ENCODE data around the gene ELMO1. TPM values are rescaled to one million over a fixed set of nuclear protein-coding genes. Genes with fewer than 3 reads are reported as not detected.

ELMO1 gene
- polyA plus RNA-seq, 1 experiment = not detected

DNA sequence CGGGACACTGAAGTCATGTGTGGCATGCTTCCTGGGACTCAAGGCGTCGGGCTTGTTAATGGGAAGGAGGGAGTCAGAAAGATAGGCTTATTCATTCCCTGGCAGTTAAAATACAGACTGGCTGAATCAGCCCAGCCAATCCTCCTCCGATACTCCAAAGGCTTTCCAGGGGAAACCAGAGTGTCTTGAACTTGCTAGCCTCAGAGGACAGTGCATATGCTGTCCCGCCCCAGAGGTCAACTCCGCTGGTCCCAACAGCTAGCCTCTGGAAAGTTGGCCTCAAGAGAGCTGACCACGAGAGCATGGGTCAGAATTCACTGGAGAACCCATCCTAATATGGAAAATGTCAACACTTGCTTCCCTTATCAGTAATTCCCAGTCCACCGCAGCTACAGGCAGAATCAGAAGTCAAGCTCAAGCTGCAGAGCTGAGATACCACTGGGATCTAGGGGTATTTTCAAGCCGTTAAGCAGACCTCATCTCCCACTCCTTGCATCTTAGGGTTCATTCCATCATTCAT lies 43.0 kb downstream of the ELMO1 start:
- ChIA-PET POLR2A (no interaction called here), CTCF (interaction anchor here (0.6 kb wide), 1 partner anchor 165 kb away, joined by 3 read pairs; no protein-coding TSS in a partner anchor)
- no peak overlapping the region for H3K4me3 ChIP-seq (ENCODE audit: low read depth, low read length)
- TF ChIP-seq, protein P1, sequence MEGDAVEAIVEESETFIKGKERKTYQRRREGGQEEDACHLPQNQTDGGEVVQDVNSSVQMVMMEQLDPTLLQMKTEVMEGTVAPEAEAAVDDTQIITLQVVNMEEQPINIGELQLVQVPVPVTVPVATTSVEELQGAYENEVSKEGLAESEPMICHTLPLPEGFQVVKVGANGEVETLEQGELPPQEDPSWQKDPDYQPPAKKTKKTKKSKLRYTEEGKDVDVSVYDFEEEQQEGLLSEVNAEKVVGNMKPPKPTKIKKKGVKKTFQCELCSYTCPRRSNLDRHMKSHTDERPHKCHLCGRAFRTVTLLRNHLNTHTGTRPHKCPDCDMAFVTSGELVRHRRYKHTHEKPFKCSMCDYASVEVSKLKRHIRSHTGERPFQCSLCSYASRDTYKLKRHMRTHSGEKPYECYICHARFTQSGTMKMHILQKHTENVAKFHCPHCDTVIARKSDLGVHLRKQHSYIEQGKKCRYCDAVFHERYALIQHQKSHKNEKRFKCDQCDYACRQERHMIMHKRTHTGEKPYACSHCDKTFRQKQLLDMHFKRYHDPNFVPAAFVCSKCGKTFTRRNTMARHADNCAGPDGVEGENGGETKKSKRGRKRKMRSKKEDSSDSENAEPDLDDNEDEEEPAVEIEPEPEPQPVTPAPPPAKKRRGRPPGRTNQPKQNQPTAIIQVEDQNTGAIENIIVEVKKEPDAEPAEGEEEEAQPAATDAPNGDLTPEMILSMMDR (IDR thresholded peaks at IDR 0.05; ENCODE audit: insufficient read depth, low read depth, low read length) = no peak
- no peaks in the 10 kb centered on the region for H3K36me3 ChIP-seq (ENCODE audit: control insufficient read depth, insufficient read depth, low read length)
- DNase-seq (ENCODE audit: low read depth) = no peak
- no peaks in the 10 kb centered on the region for H3K27me3 ChIP-seq (ENCODE audit: control insufficient read depth, insufficient read depth, low read length)

DNA sequence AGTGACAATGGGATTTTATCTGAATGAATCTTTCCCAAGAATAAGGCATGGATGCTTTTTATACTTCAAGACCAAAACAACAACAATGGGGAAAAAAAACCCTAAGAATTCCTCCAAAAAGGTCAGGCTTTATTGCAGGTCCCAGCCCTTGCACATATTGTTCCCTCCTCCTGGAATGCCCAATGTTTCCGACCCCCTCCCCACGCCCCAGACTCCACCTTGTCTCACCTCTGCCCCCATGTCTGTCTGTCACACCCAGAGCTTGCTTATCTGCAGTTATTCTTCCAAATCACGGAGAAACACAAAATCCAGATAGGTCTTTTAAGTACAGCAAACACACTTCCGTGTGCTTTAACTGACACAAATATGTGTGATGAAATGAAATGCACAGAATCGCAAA lies 43.5 kb downstream of the ELMO1 start:
- ChIA-PET POLR2A (no interaction called here), CTCF (no interaction called here)
- Histone ChIP-seq H3K36me3 (ENCODE audit: control insufficient read depth, insufficient read depth, low read length) (no peaks in the 10 kb centered on the region), H3K27me3 (ENCODE audit: control insufficient read depth, insufficient read depth, low read length) (no peaks in the 10 kb centered on the region), H3K4me3 (ENCODE audit: low read depth, low read length) (no peak overlapping the region)
- no peak for DNase-seq (ENCODE audit: low read depth)
- TF ChIP-seq, protein P1 (IDR thresholded peaks at IDR 0.05; ENCODE audit: insufficient read depth, low read depth, low read length) = no peak

GRCh38 chr7:37399876-37400421 lies 48.7 kb downstream of the ELMO1 start:
- H3K36me3 ChIP-seq (ENCODE audit: control insufficient read depth, insufficient read depth, low read length) = no peaks in the 10 kb centered on the region
- H3K27me3 ChIP-seq (ENCODE audit: control insufficient read depth, insufficient read depth, low read length) = no peaks in the 10 kb centered on the region
- POLR2A ChIA-PET = no interaction called here
- TF ChIP-seq, protein P1 (IDR thresholded peaks at IDR 0.05; ENCODE audit: insufficient read depth, low read depth, low read length) = no peak
- no peak for DNase-seq (ENCODE audit: low read depth)
- CTCF ChIA-PET = no interaction called here
- no peak overlapping the region for H3K4me3 ChIP-seq (ENCODE audit: low read depth, low read length)

GRCh38 chr7:37398403-37398802 lies 50.3 kb downstream of the ELMO1 start:
- no peak for DNase-seq (ENCODE audit: low read depth)
- no peak overlapping the region for H3K4me3 ChIP-seq (ENCODE audit: low read depth, low read length)
- ChIA-PET POLR2A (no interaction called here), CTCF (no interaction called here)
- no peaks in the 10 kb centered on the region for H3K27me3 ChIP-seq (ENCODE audit: control insufficient read depth, insufficient read depth, low read length)
- H3K36me3 ChIP-seq (ENCODE audit: control insufficient read depth, insufficient read depth, low read length) = no peaks in the 10 kb centered on the region
- TF ChIP-seq, protein P1 (IDR thresholded peaks at IDR 0.05; ENCODE audit: insufficient read depth, low read depth, low read length) = no peak

- DNase-seq (ENCODE audit: low read depth) = no peak
- H3K27me3 ChIP-seq (ENCODE audit: control insufficient read depth, insufficient read depth, low read length) = no peaks in the 10 kb centered on the region
- H3K36me3 ChIP-seq (ENCODE audit: control insufficient read depth, insufficient read depth, low read length) = no peaks in the 10 kb centered on the region
- TF ChIP-seq, protein P1 (IDR thresholded peaks at IDR 0.05; ENCODE audit: insufficient read depth, low read depth, low read length) = no peak
- ChIA-PET CTCF (no interaction called here), POLR2A (no interaction called here)
- no peak overlapping the region for H3K4me3 ChIP-seq (ENCODE audit: low read depth, low read length)
Observed at GRCh38 chr7:37395618-37396259, 52.9 kb downstream of the ELMO1 start.

Data from BJ (cell line).